ENCODE data around the gene RCOR1. TPM values are rescaled to one million over a fixed set of nuclear protein-coding genes. Genes with fewer than 3 reads are reported as not detected.

The RCOR1 gene
- polyA plus RNA-seq, 1 experiment: 16.7 TPM

GRCh38 chr14:102686196-102686801 is 93.8 kb downstream of the RCOR1 start:
- Histone ChIP-seq H3K27me3 (ENCODE audit: control insufficient read depth, insufficient read depth, low read length) (no peaks in the 10 kb centered on the region), H3K27ac (ENCODE audit: low read depth, low read length) (no peak overlapping the region), H3K4me3 (ENCODE audit: low read depth, low read length) (no peak overlapping the region), H3K9me3 (ENCODE audit: control insufficient read depth, insufficient read depth, low read length) (no peaks in the 10 kb centered on the region)
- CTCF ChIA-PET: interaction anchor here (0.7 to 1.5 kb wide), 4 partner anchors 8 to 248 kb away, joined by 3 to 7 read pairs (median 4); no protein-coding TSS in a partner anchor
- DNase-seq (ENCODE audit: low read depth, low spot score): no peak
- no peak for TF ChIP-seq CTCF (IDR thresholded peaks at IDR 0.05; ENCODE audit: low read depth, low read length)
- POLR2A ChIA-PET: no interaction called here

GRCh38 chr14:102688290-102688689 is 95.8 kb downstream of the RCOR1 start:
- ChIA-PET CTCF (no interaction called here), POLR2A (no interaction called here)
- H3K27ac ChIP-seq (ENCODE audit: low read depth, low read length): no peak overlapping the region
- no peaks in the 10 kb centered on the region for H3K27me3 ChIP-seq (ENCODE audit: control insufficient read depth, insufficient read depth, low read length)
- no peak for DNase-seq (ENCODE audit: low read depth, low spot score)
- no peaks in the 10 kb centered on the region for H3K9me3 ChIP-seq (ENCODE audit: control insufficient read depth, insufficient read depth, low read length)
- H3K4me3 ChIP-seq (ENCODE audit: low read depth, low read length): no peak overlapping the region
- no peak for TF ChIP-seq CTCF (IDR thresholded peaks at IDR 0.05; ENCODE audit: low read depth, low read length)

GRCh38 chr14:102690509-102691286 is 98.2 kb downstream of the RCOR1 start:
- TF ChIP-seq CTCF (IDR thresholded peaks at IDR 0.05; ENCODE audit: low read depth, low read length): no peak
- ChIA-PET POLR2A (no interaction called here), CTCF (interaction anchor here (0.6 to 2.2 kb wide), 3 partner anchors 166 to 396 kb away, joined by 3 to 9 read pairs (median 4); no protein-coding TSS in a partner anchor)
- no peak for DNase-seq (ENCODE audit: low read depth, low spot score)
- H3K27ac ChIP-seq (ENCODE audit: low read depth, low read length): no peak overlapping the region
- no peak overlapping the region for H3K4me3 ChIP-seq (ENCODE audit: low read depth, low read length)
- no peaks in the 10 kb centered on the region for H3K9me3 ChIP-seq (ENCODE audit: control insufficient read depth, insufficient read depth, low read length)
- H3K27me3 ChIP-seq (ENCODE audit: control insufficient read depth, insufficient read depth, low read length): no peaks in the 10 kb centered on the region

GRCh38 chr14:102691763-102692162 is 99.3 kb downstream of the RCOR1 start:
- H3K27me3 ChIP-seq (ENCODE audit: control insufficient read depth, insufficient read depth, low read length): no peaks in the 10 kb centered on the region
- no peaks in the 10 kb centered on the region for H3K9me3 ChIP-seq (ENCODE audit: control insufficient read depth, insufficient read depth, low read length)
- no peak for TF ChIP-seq CTCF (IDR thresholded peaks at IDR 0.05; ENCODE audit: low read depth, low read length)
- no peak for DNase-seq (ENCODE audit: low read depth, low spot score)
- ChIA-PET CTCF (interaction anchor here (0.6 kb wide), 1 partner anchor 165 kb away, joined by 3 read pairs; no protein-coding TSS in a partner anchor), POLR2A (no interaction called here)
- no peak overlapping the region for H3K27ac ChIP-seq (ENCODE audit: low read depth, low read length)
- no peak overlapping the region for H3K4me3 ChIP-seq (ENCODE audit: low read depth, low read length)

- Histone ChIP-seq H3K9me3 (ENCODE audit: control insufficient read depth, insufficient read depth, low read length) (no peaks in the 10 kb centered on the region), H3K27ac (ENCODE audit: low read depth, low read length) (no peak overlapping the region), H3K4me3 (ENCODE audit: low read depth, low read length) (no peak overlapping the region), H3K27me3 (ENCODE audit: control insufficient read depth, insufficient read depth, low read length) (no peaks in the 10 kb centered on the region)
- CTCF ChIA-PET: interaction anchor here (4.5 kb wide), 1 partner anchor 226 kb away, joined by 25 read pairs; no protein-coding TSS in a partner anchor
- POLR2A ChIA-PET: no interaction called here
- DNase-seq (ENCODE audit: low read depth, low spot score): no peak
- TF ChIP-seq CTCF (IDR thresholded peaks at IDR 0.05; ENCODE audit: low read depth, low read length): no peak
Measured at GRCh38 chr14:102692334-102692733, 99.9 kb downstream of the RCOR1 start.
